Liver (tissue), 9 donors: ENCODE results near the gene PAPOLB. TPM values are rescaled to one million over a fixed set of nuclear protein-coding genes. Genes with fewer than 3 reads are reported as not detected.

Experiments used
- DNase-seq: peaks from one replicate; pipeline ENCODE4 v3.0.0-alpha.2; 2017; ENCODE audit warnings: low spot score
- H3K27ac ChIP-seq, 2 donors: one replicate each; pipeline ENCODE4 v1.7.0; 2013; ENCODE audit warnings: inconsistent platforms in 2 of 2, low read length in 2 of 2, control low read depth in 1 of 2, low read depth in 1 of 2, mild to moderate bottlenecking in 1 of 2
- H3K27me3 ChIP-seq, 4 donors: one replicate each; pipeline versions ENCODE4 v1.6.1 to v1.7.0; 2013; ENCODE audit warnings: low read length in 3 of 4, inconsistent platforms in 1 of 4, mild to moderate bottlenecking in 1 of 4, moderate library complexity in 1 of 4; ENCODE audit not compliant: control insufficient read depth in 4 of 4, insufficient read depth in 4 of 4
- H3K36me3 ChIP-seq, 4 donors: one replicate each; pipeline versions ENCODE4 v1.6.1 to v1.7.0; 2013; ENCODE audit warnings: low read length in 3 of 4, mild to moderate bottlenecking in 3 of 4, low read depth in 1 of 4, moderate library complexity in 1 of 4; ENCODE audit not compliant: control insufficient read depth in 4 of 4, insufficient read depth in 3 of 4
- H3K4me1 ChIP-seq, 4 donors: one replicate each; pipeline versions ENCODE4 v1.6.1 to v1.7.0; 2013; ENCODE audit warnings: low read length in 3 of 4, mild to moderate bottlenecking in 3 of 4, moderate library complexity in 1 of 4; ENCODE audit not compliant: control insufficient read depth in 4 of 4, insufficient read depth in 4 of 4
- H3K4me3 ChIP-seq, 3 donors: one replicate each; pipeline versions ENCODE4 v1.6.1 to v1.7.0; 2013; ENCODE audit warnings: low read length in 3 of 3, control low read depth in 1 of 3, low read depth in 1 of 3, mild to moderate bottlenecking in 1 of 3
- H3K9ac ChIP-seq, 2 donors: one replicate each; pipeline ENCODE4 v1.7.0; 2013; ENCODE audit warnings: low read length in 2 of 2, mild to moderate bottlenecking in 2 of 2, moderate library complexity in 2 of 2, control low read depth in 1 of 2, low read depth in 1 of 2
- H3K9me3 ChIP-seq, 4 donors: one replicate each; pipeline versions ENCODE4 v1.6.1 to v1.7.0; 2013; ENCODE audit warnings: low read length in 3 of 4; ENCODE audit not compliant: control insufficient read depth in 4 of 4
- EGR1 ChIP-seq, 2 donors: IDR thresholded peaks; 2 replicates each; pipeline ENCODE4 v1.6.1; 2016 to 2018; ENCODE audit warnings: antibody characterized with exemption in 2 of 2, low read depth in 2 of 2
- FOXA1 ChIP-seq: IDR thresholded peaks from 2 replicates; pipeline ENCODE4 v1.6.1; 2016; ENCODE audit warnings: antibody characterized with exemption
- FOXA2 ChIP-seq: IDR thresholded peaks from 2 replicates; pipeline ENCODE4 v1.6.1; 2016; ENCODE audit warnings: antibody characterized with exemption
- GABPA ChIP-seq, 2 donors: IDR thresholded peaks in 1 of 2; conservative IDR thresholded peaks in 1 of 2; 2 replicates each; pipeline ENCODE4 v1.6.1; 2016; ENCODE audit warnings: antibody characterized with exemption in 2 of 2, mild to moderate bottlenecking in 1 of 2, moderate library complexity in 1 of 2
- HNF4A ChIP-seq, 2 donors: conservative IDR thresholded peaks; 2 replicates each; pipeline ENCODE4 v1.6.1; 2016; ENCODE audit warnings: antibody characterized with exemption in 2 of 2, mild to moderate bottlenecking in 2 of 2
- HNF4G ChIP-seq: IDR thresholded peaks from 2 replicates; pipeline ENCODE4 v1.6.1; 2016; ENCODE audit warnings: antibody characterized with exemption
- JUND ChIP-seq, 2 donors: IDR thresholded peaks; 2 replicates each; pipeline ENCODE4 v1.6.1; 2016; ENCODE audit warnings: antibody characterized with exemption in 2 of 2
- NR2F2 ChIP-seq: IDR thresholded peaks from 2 replicates; pipeline ENCODE4 v1.6.1; 2016; ENCODE audit warnings: antibody characterized with exemption
- RAD21 ChIP-seq, 2 donors: IDR thresholded peaks; 2 replicates each; pipeline ENCODE4 v1.6.1; 2016; ENCODE audit warnings: antibody characterized with exemption in 2 of 2, mild to moderate bottlenecking in 2 of 2
- RXRA ChIP-seq, 2 donors: IDR thresholded peaks; 2 replicates each; pipeline ENCODE4 v1.6.1; 2017 to 2018; ENCODE audit warnings: antibody characterized with exemption in 2 of 2, mild to moderate bottlenecking in 1 of 2
- SP1 ChIP-seq: IDR thresholded peaks from 2 replicates; pipeline ENCODE4 v1.6.1; 2018; ENCODE audit warnings: antibody characterized with exemption, mild to moderate bottlenecking
- TAF1 ChIP-seq: conservative IDR thresholded peaks from 2 replicates; pipeline ENCODE4 v1.6.1; 2016; ENCODE audit warnings: antibody characterized with exemption, mild to moderate bottlenecking
- YY1 ChIP-seq: IDR thresholded peaks from 2 replicates; pipeline ENCODE4 v1.6.1; 2016; ENCODE audit warnings: antibody characterized with exemption, mild to moderate bottlenecking
- WGBS: extraction: QIAGEN DNeasy Blood & Tissue Kit; methylation state at CpG from one replicate; pipeline ENCODE4 v1.1.7; 2013; 5-methylcytosine and 5-hydroxymethylcytosine counted together
- polyA plus RNA-seq, 2 donors: library from polyadenylated mRNA; stranded (reverse) in 1 of 2; unstranded in 1 of 2; fragments of 200-250 nt in 1 of 2; fragments of >200 nt in 1 of 2; fragmentation: Nextera tagmentation in 1 of 2; extraction: Ambion mirVana in 1 of 2; gene quantifications; one replicate each; pipeline versions ENCODE4 v1.2.1 to v1.2.3, GENCODE V29; 2013 to 2015
- total RNA-seq, 2 donors: library from RNA; depleted of rRNA; stranded (reverse); fragments of >200 nt; gene quantifications; one replicate each; pipeline ENCODE4 v1.2.3, GENCODE V29; 2014
- TF ChIP-seq, protein P1 (sequence below): IDR thresholded peaks from 2 replicates; pipeline ENCODE4 v1.6.1; 2016; ENCODE audit warnings: antibody characterized with exemption, mild to moderate bottlenecking
- TF ChIP-seq, protein P2 (sequence below): IDR thresholded peaks from 2 replicates; pipeline ENCODE4 v1.6.1; 2016; ENCODE audit warnings: antibody characterized with exemption
- TF ChIP-seq, protein P3 (sequence below): IDR thresholded peaks from 2 replicates; pipeline ENCODE4 v1.6.1; 2016; ENCODE audit warnings: antibody characterized with exemption
- TF ChIP-seq, protein P4 (sequence below): IDR thresholded peaks from 2 replicates; pipeline ENCODE4 v1.6.1; 2016; ENCODE audit warnings: antibody characterized with exemption
- TF ChIP-seq, protein P5 (sequence below): fragments of 150-350 bp; IDR thresholded peaks from 2 replicates; pipeline ENCODE4 v1.5.1; 2017; ENCODE audit warnings: improper control_type of control experiment, low read depth, low read length; ENCODE audit not compliant: missing input control
- donor health status: healthy.
- donor health status: healthy.
- donor health status: healthy.
- donor health status: healthy.
- donor health status: healthy.

PAPOLB gene
- total and polyA plus RNA-seq, 4 donors = 0.05 to 0.08 TPM; not detected in 2

DNA sequence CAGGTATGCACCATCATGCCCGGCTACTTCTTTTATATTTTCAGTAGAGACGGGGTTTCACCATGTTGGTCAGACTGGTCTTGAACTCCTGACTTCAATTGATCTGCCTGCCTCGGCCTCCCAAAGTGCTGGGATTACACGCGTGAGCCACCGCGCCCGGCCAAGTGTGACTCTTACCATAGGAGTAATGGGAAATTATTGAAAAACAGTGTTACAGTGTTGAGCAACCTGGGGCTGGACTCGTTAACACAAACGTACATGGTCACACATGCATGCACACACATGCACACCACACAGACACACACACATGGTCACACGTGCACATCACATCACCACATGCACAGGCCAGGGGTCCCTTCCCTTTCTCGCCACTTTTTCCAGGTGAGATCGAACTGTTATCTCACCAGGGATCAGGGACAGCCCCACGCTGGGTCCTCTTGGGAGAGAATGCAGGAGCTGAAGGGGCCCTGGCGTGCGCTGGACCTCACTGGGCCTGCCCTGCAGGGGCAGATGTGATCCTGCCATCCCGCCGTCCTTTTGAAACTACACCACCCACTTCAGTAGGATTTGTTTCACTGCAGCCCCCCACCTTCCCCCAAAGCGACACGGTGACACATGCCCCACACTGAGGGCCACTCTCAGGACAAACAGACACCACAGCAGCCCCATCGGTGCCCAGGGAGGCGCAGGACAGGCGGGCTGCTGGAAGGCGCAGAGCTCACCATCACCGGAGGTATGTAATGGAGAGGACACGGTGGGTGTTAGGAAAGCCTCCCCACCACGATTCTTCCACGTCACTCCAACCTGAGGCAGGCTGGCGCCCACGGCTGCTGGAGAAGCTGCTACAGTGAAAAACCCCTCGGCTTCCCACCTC lies 11.5 kb upstream of the PAPOLB start:
- Histone ChIP-seq H3K9me3 (peaks cover 0 to 9% (median 1%) of the 10 kb centered on the region in 4 donors), H3K27ac (no peak overlapping the region), H3K36me3 (no peaks in the 10 kb centered on the region), H3K27me3 (peaks cover 0 to 2% (median 0%) of the 10 kb centered on the region in 4 donors), H3K4me3 (no peak overlapping the region), H3K4me1 (no peaks in the 10 kb centered on the region), H3K9ac (no peak overlapping the region)
- TF ChIP-seq NR2F2 = no peak
- TF ChIP-seq HNF4G = no peak
- TF ChIP-seq RXRA (IDR thresholded peaks at IDR 0.05) = no peak
- no peak for TF ChIP-seq YY1
- no peak for TF ChIP-seq FOXA2
- TF ChIP-seq, protein P1, sequence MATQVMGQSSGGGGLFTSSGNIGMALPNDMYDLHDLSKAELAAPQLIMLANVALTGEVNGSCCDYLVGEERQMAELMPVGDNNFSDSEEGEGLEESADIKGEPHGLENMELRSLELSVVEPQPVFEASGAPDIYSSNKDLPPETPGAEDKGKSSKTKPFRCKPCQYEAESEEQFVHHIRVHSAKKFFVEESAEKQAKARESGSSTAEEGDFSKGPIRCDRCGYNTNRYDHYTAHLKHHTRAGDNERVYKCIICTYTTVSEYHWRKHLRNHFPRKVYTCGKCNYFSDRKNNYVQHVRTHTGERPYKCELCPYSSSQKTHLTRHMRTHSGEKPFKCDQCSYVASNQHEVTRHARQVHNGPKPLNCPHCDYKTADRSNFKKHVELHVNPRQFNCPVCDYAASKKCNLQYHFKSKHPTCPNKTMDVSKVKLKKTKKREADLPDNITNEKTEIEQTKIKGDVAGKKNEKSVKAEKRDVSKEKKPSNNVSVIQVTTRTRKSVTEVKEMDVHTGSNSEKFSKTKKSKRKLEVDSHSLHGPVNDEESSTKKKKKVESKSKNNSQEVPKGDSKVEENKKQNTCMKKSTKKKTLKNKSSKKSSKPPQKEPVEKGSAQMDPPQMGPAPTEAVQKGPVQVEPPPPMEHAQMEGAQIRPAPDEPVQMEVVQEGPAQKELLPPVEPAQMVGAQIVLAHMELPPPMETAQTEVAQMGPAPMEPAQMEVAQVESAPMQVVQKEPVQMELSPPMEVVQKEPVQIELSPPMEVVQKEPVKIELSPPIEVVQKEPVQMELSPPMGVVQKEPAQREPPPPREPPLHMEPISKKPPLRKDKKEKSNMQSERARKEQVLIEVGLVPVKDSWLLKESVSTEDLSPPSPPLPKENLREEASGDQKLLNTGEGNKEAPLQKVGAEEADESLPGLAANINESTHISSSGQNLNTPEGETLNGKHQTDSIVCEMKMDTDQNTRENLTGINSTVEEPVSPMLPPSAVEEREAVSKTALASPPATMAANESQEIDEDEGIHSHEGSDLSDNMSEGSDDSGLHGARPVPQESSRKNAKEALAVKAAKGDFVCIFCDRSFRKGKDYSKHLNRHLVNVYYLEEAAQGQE = no peak
- TF ChIP-seq FOXA1 = no peak
- 82% methylated on average over 31 of the region's 31 CpGs for WGBS
- DNase-seq = no peak

DNA sequence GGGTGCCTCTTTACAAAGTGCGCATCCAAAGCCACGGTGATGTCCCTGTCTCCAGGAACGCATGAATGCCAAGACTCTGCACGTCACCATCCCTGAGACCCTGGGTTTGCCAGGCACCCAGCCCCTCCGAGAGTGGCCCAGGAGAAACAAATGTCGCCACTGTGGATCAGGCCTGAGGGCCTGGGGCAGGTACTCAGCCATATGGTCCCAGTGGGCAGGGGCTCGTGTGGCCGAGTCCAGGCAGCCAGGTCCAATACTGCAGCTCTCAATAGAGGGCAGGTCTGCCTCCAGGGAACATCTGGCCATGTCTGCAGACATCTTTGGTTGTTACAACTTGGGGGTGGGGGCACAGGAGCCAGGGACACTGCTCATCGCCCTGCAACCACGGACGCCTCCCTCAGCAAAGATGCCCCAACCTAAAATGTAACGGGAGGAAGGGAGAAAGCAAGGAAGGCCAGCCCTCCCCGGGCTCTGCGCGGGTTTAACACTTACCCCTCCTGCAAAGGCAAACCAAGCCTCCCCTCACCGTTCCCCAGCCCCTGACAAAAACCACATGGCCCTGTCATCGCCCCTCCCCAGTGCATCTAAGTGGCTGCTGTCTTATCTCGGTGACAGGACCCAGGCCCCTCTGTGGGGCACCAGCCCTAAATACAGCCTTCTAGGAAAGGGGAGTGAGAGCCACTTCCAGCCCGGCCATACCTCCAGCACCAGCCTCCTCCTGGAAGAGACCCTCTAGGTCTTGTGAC lies 10.3 kb upstream of the PAPOLB start:
- Histone ChIP-seq H3K27ac (no peak overlapping the region), H3K9me3 (peaks cover 0 to 9% (median 4%) of the 10 kb centered on the region in 4 donors), H3K27me3 (peaks cover 0 to 2% (median 0%) of the 10 kb centered on the region in 4 donors), H3K4me3 (no peak overlapping the region), H3K9ac (no peak overlapping the region), H3K36me3 (no peaks in the 10 kb centered on the region), H3K4me1 (no peaks in the 10 kb centered on the region)
- TF ChIP-seq, protein P2, sequence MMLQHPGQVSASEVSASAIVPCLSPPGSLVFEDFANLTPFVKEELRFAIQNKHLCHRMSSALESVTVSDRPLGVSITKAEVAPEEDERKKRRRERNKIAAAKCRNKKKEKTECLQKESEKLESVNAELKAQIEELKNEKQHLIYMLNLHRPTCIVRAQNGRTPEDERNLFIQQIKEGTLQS = no peak
- TF ChIP-seq YY1 (no peak), HNF4A (conservative IDR thresholded peaks at IDR 0.05) (no peak), TAF1 (no peak), FOXA1 (no peak), GABPA (IDR thresholded peaks at IDR 0.05 in 1 of 2, conservative IDR thresholded peaks at IDR 0.05 in 1 of 2) (no peak), SP1 (no peak), NR2F2 (no peak), RXRA (IDR thresholded peaks at IDR 0.05) (no peak), HNF4G (no peak), JUND (IDR thresholded peaks at IDR 0.05) (no peak), EGR1 (IDR thresholded peaks at IDR 0.05; ENCODE audit: low read depth in 2 of 2) (no peak), FOXA2 (no peak), RAD21 (IDR thresholded peaks at IDR 0.05) (no peak)
- TF ChIP-seq, protein P3, sequence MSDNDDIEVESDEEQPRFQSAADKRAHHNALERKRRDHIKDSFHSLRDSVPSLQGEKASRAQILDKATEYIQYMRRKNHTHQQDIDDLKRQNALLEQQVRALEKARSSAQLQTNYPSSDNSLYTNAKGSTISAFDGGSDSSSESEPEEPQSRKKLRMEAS = no peak
- TF ChIP-seq, protein P4, sequence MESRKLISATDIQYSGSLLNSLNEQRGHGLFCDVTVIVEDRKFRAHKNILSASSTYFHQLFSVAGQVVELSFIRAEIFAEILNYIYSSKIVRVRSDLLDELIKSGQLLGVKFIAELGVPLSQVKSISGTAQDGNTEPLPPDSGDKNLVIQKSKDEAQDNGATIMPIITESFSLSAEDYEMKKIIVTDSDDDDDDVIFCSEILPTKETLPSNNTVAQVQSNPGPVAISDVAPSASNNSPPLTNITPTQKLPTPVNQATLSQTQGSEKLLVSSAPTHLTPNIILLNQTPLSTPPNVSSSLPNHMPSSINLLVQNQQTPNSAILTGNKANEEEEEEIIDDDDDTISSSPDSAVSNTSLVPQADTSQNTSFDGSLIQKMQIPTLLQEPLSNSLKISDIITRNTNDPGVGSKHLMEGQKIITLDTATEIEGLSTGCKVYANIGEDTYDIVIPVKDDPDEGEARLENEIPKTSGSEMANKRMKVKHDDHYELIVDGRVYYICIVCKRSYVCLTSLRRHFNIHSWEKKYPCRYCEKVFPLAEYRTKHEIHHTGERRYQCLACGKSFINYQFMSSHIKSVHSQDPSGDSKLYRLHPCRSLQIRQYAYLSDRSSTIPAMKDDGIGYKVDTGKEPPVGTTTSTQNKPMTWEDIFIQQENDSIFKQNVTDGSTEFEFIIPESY = no peak
- TF ChIP-seq, protein P5, sequence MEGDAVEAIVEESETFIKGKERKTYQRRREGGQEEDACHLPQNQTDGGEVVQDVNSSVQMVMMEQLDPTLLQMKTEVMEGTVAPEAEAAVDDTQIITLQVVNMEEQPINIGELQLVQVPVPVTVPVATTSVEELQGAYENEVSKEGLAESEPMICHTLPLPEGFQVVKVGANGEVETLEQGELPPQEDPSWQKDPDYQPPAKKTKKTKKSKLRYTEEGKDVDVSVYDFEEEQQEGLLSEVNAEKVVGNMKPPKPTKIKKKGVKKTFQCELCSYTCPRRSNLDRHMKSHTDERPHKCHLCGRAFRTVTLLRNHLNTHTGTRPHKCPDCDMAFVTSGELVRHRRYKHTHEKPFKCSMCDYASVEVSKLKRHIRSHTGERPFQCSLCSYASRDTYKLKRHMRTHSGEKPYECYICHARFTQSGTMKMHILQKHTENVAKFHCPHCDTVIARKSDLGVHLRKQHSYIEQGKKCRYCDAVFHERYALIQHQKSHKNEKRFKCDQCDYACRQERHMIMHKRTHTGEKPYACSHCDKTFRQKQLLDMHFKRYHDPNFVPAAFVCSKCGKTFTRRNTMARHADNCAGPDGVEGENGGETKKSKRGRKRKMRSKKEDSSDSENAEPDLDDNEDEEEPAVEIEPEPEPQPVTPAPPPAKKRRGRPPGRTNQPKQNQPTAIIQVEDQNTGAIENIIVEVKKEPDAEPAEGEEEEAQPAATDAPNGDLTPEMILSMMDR = no peak
- TF ChIP-seq, protein P1 = no peak
- WGBS = 60% methylated on average over 19 of the region's 19 CpGs
- DNase-seq = no peak
